HCT116 (cell line): ENCODE data around the gene LCP1. TPM values are rescaled to one million over a fixed set of nuclear protein-coding genes. Genes with fewer than 3 reads are reported as not detected.

Experiments used
- ATAC-seq: fragments of 200-7000 bp; cut with Tn5 transposase; 2 replicates; pipeline ENCODE4 v1.9.1; 2020; ENCODE audit warnings: mild to moderate bottlenecking, moderate library complexity
- BruUV-seq: library from RNA; stranded (reverse); fragments of 400-500 nt; replicated peaks from 2 replicates; lab custom pipeline; 2021; lab: Mats Ljungman, UMichigan
- CTCF ChIA-PET: fragments of 300-600 bp; sonication (Branson Sonifier 250); formaldehyde crosslinking; loops from one replicate; lab custom pipeline; 2021; ENCODE audit warnings: antibody characterized with exemption; lab: Charles Lee
- POLR2A ChIA-PET: fragments of 300-600, 350-600 bp; sonication (Branson Sonifier 250); formaldehyde crosslinking; loops from one replicate; lab custom pipeline; 2021; ENCODE audit warnings: antibody characterized with exemption; lab: Charles Lee
- RAD21 ChIA-PET, 2 experiments: fragments of 300-600 bp; sonication (Branson Sonifier 250); formaldehyde crosslinking; loops; one replicate each; lab custom pipeline; 2023; ENCODE audit warnings: low total read pairs in 2 of 2; ENCODE audit not compliant: uncharacterized antibody in 2 of 2, unreplicated experiment in 2 of 2, low non-redundant PET in 1 of 2; lab: Charles Lee
- DNase-seq: peaks from one replicate; pipeline ENCODE4 v3.0.0-alpha.2; 2010; ENCODE audit warnings: low read depth, low spot score
- H2AFZ ChIP-seq: fragments of 200-600 bp; shearing (Covaris generic), sonication (generic); 2 replicates; pipeline ENCODE4 v1.6.1; 2017; ENCODE audit warnings: low read depth, mixed run types, mixed read lengths, antibody characterized with exemption, low read length; ENCODE audit not compliant: poor library complexity, severe bottlenecking
- H3K27ac ChIP-seq: 2 replicates; pipeline ENCODE4 v1.5.1; 2012; ENCODE audit warnings: low read depth, low read length
- H3K27me3 ChIP-seq: fragments of 200-600 bp; sonication (generic); 2 replicates; pipeline ENCODE4 v1.6.1; 2016; ENCODE audit warnings: mixed run types, low read length, mixed read lengths; ENCODE audit not compliant: insufficient read depth
- H3K36me3 ChIP-seq, 2 experiments: fragments of 200-500 bp in 1 of 2; fragments of 200-600 bp in 1 of 2; sonication (Bioruptor generic) in 1 of 2; sonication (generic) in 1 of 2; 2 replicates each; pipeline versions ENCODE4 v1.5.1 to v1.6.1; 2014 to 2016; ENCODE audit warnings: low read length in 2 of 2, inconsistent platforms in 1 of 2, mixed read lengths in 1 of 2, mixed run types in 1 of 2; ENCODE audit not compliant: insufficient read depth in 2 of 2, control insufficient read depth in 1 of 2
- H3K4me1 ChIP-seq, 2 experiments: fragments of 200-600 bp in 1 of 2; sonication (generic) in 1 of 2; 2 replicates each; pipeline versions ENCODE4 v1.5.1 to v1.6.1; 2012 to 2017; ENCODE audit warnings: low read length in 2 of 2, inconsistent platforms in 1 of 2, mild to moderate bottlenecking in 1 of 2, mixed read lengths in 1 of 2, mixed run types in 1 of 2, moderate library complexity in 1 of 2; ENCODE audit not compliant: insufficient read depth in 2 of 2, control insufficient read depth in 1 of 2
- H3K4me2 ChIP-seq: fragments of 200-600 bp; sonication (generic); 2 replicates; pipeline ENCODE4 v1.6.1; 2017; ENCODE audit warnings: mixed run types, low read length, mixed read lengths
- H3K4me3 ChIP-seq, 2 experiments: fragments of 200-600 bp in 1 of 2; sonication (generic) in 1 of 2; replicated peaks in 1 of 2; 2 replicates each; pipeline ENCODE4 v1.5.1; 2011 to 2016; ENCODE audit warnings: low read length in 2 of 2, control low read depth in 1 of 2, low read depth in 1 of 2, mild to moderate bottlenecking in 1 of 2, mixed read lengths in 1 of 2, mixed run types in 1 of 2
- H3K79me2 ChIP-seq: fragments of 200-600 bp; sonication (generic); 2 replicates; pipeline ENCODE4 v1.6.1; 2017; ENCODE audit warnings: mild to moderate bottlenecking, mixed run types, low read length, moderate library complexity, mixed read lengths; ENCODE audit not compliant: insufficient read depth
- H3K9ac ChIP-seq: fragments of 200-600 bp; sonication (generic); 2 replicates; pipeline ENCODE4 v1.6.1; 2016; ENCODE audit warnings: low read length, mixed read lengths
- H3K9me2 ChIP-seq: fragments of 200-600 bp; sonication (generic), shearing (Covaris generic); 2 replicates; pipeline ENCODE4 v1.6.1; 2017; ENCODE audit warnings: mixed run types, mild to moderate bottlenecking, moderate library complexity; ENCODE audit not compliant: insufficient read depth
- H3K9me3 ChIP-seq, 2 experiments: fragments of 200-500 bp in 1 of 2; fragments of 200-600 bp in 1 of 2; sonication (Bioruptor generic) in 1 of 2; sonication (generic) in 1 of 2; 2 replicates each; pipeline ENCODE4 v1.6.1; 2014 to 2017; ENCODE audit warnings: low read length in 2 of 2, mixed read lengths in 2 of 2, inconsistent platforms in 1 of 2, low read depth in 1 of 2, mild to moderate bottlenecking in 1 of 2, mixed run types in 1 of 2, moderate library complexity in 1 of 2; ENCODE audit not compliant: control insufficient read depth in 1 of 2, insufficient read depth in 1 of 2
- H4K20me1 ChIP-seq: fragments of 200-600 bp; sonication (generic), shearing (Covaris generic); 2 replicates; pipeline ENCODE4 v1.6.1; 2017; ENCODE audit warnings: mixed run types, mild to moderate bottlenecking, moderate library complexity; ENCODE audit not compliant: insufficient read depth
- CEBPB ChIP-seq: IDR thresholded peaks from 2 replicates; pipeline ENCODE4 v1.6.1; 2012; ENCODE audit warnings: low read depth
- CTCF ChIP-seq, 3 experiments: fragments of 200-600 bp in 1 of 3; sonication (generic) in 1 of 3; IDR thresholded peaks in 2 of 3; conservative IDR thresholded peaks in 1 of 3; 2 replicates each; pipeline ENCODE4 v1.5.1; 2012 to 2017; ENCODE audit warnings: low read depth in 2 of 3, low read length in 2 of 3, antibody characterized with exemption in 1 of 3, borderline replicate concordance in 1 of 3, control low read depth in 1 of 3, mild to moderate bottlenecking in 1 of 3, mixed read lengths in 1 of 3, mixed run types in 1 of 3, moderate library complexity in 1 of 3; ENCODE audit not compliant: insufficient read depth in 1 of 3
- ELF1 ChIP-seq: IDR thresholded peaks from 2 replicates; pipeline ENCODE4 v1.6.1; 2012; ENCODE audit warnings: low read depth, borderline replicate concordance
- EZH2phosphoT487 ChIP-seq: fragments of 200-600 bp; IDR thresholded peaks from 2 replicates; pipeline ENCODE4 v1.6.1; 2018; ENCODE audit warnings: antibody characterized with exemption, borderline replicate concordance
- POLR2A ChIP-seq: IDR thresholded peaks from 2 replicates; pipeline ENCODE4 v1.7.0; 2011; ENCODE audit warnings: borderline replicate concordance; ENCODE audit not compliant: insufficient read depth, insufficient read length; ENCODE audit errors: extremely low read depth
- POLR2AphosphoS5 ChIP-seq: IDR thresholded peaks from 2 replicates; pipeline ENCODE4 v1.6.1; 2011; ENCODE audit warnings: mild to moderate bottlenecking, low read depth, low read length, moderate library complexity
- RAD21 ChIP-seq: IDR thresholded peaks from 2 replicates; pipeline ENCODE4 v1.6.1; 2012; ENCODE audit warnings: low read depth, mild to moderate bottlenecking
- SIN3A ChIP-seq: IDR thresholded peaks from 2 replicates; pipeline ENCODE4 v1.6.1; 2012; ENCODE audit warnings: low read depth
- SP1 ChIP-seq: IDR thresholded peaks from 2 replicates; pipeline ENCODE4 v1.6.1; 2012; ENCODE audit warnings: low read depth
- TCF7L2 ChIP-seq: IDR thresholded peaks from 2 replicates; pipeline ENCODE4 v1.7.0; 2011; ENCODE audit warnings: borderline replicate concordance, inconsistent platforms; ENCODE audit not compliant: insufficient read depth, insufficient read length; ENCODE audit errors: extremely low read depth
- YY1 ChIP-seq: IDR thresholded peaks from 2 replicates; pipeline ENCODE4 v1.6.1; 2011; ENCODE audit warnings: low read length, low read depth, moderate library complexity, mild to moderate bottlenecking; ENCODE audit not compliant: insufficient replicate concordance; ENCODE audit errors: extremely low read depth
- ZNF274 ChIP-seq: fragments of 200-500 bp; sonication (Bioruptor generic); IDR thresholded peaks from 2 replicates; pipeline ENCODE4 v1.6.1; 2014; ENCODE audit warnings: mild to moderate bottlenecking, low read depth, low read length, inconsistent platforms
- intact Hi-C: fragments of 100-400 bp; cut with micrococcal nuclease; formaldehyde crosslinking; loops from 2 replicates; pipeline ENCODE4 v1.10.0; 2022
- total RNA-seq: library from RNA; stranded (reverse); gene quantifications from one replicate; pipeline ENCODE4 v1.2.1, GENCODE V29; 2021; ENCODE audit not compliant: unreplicated experiment
- TF ChIP-seq, protein P1 (sequence below): IDR thresholded peaks from 2 replicates; pipeline ENCODE4 v1.6.1; 2012

The LCP1 gene
- total RNA-seq, 1 experiment from 2014 or later, result 2.2 TPM

GRCh38 chr13:46198696-46199193, 16.8 kb upstream of the LCP1 start:
- no peaks in the 10 kb centered on the region for H3K36me3 ChIP-seq
- no peak overlapping the region for H3K4me3 ChIP-seq
- H3K9me2 ChIP-seq, result 0 out of 2 replicates have a peak, but pooled peaks cover 4% of the 10 kb centered on the region
- TF ChIP-seq ELF1 (no peak), POLR2A (no peak), YY1 (no peak), SIN3A (no peak), CEBPB (no peak), POLR2AphosphoS5 (no peak), ZNF274 (no peak), RAD21 (no peak), TCF7L2 (no peak), EZH2phosphoT487 (no peak), CTCF (IDR thresholded peaks at IDR 0.05 in 2 of 3, conservative IDR thresholded peaks at IDR 0.05 in 1 of 3; ENCODE audit: borderline replicate concordance in 1 of 3, insufficient read depth in 1 of 3, low read depth in 2 of 3, low read length in 2 of 3) (no peak), SP1 (no peak)
- TF ChIP-seq, protein P1, sequence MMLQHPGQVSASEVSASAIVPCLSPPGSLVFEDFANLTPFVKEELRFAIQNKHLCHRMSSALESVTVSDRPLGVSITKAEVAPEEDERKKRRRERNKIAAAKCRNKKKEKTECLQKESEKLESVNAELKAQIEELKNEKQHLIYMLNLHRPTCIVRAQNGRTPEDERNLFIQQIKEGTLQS, result no peak
- POLR2A ChIA-PET, result no interaction called here
- ATAC-seq (no peak), DNase-seq (no peak)
- H3K9ac ChIP-seq, result no peak overlapping the region
- RAD21 ChIA-PET, result no interaction called here
- H3K27ac ChIP-seq, result no peak overlapping the region
- no peaks in the 10 kb centered on the region for H3K27me3 ChIP-seq
- H3K4me2 ChIP-seq, result no peak overlapping the region
- no peaks in the 10 kb centered on the region for H4K20me1 ChIP-seq
- no peak overlapping the region for H2AFZ ChIP-seq
- H3K79me2 ChIP-seq, result no peaks in the 10 kb centered on the region
- H3K4me1 ChIP-seq, result no peaks in the 10 kb centered on the region
- intact Hi-C loops, result no loop called here
- CTCF ChIA-PET, result no interaction called here
- no TSS peak for BruUV-seq
- no peaks in the 10 kb centered on the region for H3K9me3 ChIP-seq
